ENCODE data around the gene CTCFL.

Gene CTCFL

DNA sequence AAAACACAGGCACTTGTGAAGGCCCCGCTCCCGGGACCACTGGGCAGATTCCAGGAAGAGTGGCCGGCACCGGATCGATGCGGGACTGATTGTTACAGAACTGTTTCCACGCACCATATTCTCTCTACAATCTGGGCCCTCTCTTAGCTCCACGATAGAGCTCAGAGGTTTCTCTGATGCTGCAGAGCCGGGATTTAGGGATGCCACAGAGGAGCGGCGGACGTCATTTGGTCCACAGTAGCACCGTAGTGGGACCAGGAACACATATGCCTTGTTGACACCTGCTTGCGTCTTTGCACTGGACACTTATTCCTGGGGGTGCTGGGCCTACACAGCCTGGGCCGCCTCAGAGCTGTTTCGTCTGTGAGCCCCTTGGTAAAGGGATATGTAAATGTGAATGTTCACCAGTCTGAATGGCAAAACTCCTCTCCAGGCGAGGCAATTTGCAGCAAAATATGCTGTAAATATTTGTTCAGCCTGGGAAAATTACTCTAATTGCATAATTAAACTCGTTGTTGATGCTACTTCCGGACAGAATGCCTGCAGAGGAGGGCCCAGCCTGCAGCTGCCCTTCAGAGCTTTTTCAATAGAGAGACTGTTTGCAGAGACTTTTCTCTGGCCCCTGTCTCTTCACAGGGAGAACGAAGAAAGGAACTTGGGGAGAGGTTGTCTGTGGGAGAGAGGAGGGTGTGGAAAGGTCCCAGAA lies 45.4 kb upstream of the CTCFL start:
- in situ Hi-C loops (cut with MboI; ENCODE audit: low sequenced_read_pairs, unreplicated experiment): no loop called here
- no peak for DNase-seq (ENCODE audit: low spot score)
- TF ChIP-seq, protein P1, sequence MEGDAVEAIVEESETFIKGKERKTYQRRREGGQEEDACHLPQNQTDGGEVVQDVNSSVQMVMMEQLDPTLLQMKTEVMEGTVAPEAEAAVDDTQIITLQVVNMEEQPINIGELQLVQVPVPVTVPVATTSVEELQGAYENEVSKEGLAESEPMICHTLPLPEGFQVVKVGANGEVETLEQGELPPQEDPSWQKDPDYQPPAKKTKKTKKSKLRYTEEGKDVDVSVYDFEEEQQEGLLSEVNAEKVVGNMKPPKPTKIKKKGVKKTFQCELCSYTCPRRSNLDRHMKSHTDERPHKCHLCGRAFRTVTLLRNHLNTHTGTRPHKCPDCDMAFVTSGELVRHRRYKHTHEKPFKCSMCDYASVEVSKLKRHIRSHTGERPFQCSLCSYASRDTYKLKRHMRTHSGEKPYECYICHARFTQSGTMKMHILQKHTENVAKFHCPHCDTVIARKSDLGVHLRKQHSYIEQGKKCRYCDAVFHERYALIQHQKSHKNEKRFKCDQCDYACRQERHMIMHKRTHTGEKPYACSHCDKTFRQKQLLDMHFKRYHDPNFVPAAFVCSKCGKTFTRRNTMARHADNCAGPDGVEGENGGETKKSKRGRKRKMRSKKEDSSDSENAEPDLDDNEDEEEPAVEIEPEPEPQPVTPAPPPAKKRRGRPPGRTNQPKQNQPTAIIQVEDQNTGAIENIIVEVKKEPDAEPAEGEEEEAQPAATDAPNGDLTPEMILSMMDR (IDR thresholded peaks at IDR 0.05; ENCODE audit: borderline replicate concordance, control extremely low read depth, extremely low read depth, insufficient read depth, missing control alignments): no peak

GRCh38 chr20:57568960-57569359 lies 44.0 kb upstream of the CTCFL start:
- no peak for DNase-seq (ENCODE audit: low spot score)
- TF ChIP-seq, protein P1 (IDR thresholded peaks at IDR 0.05; ENCODE audit: borderline replicate concordance, control extremely low read depth, extremely low read depth, insufficient read depth, missing control alignments): no peak
- in situ Hi-C loops (cut with MboI; ENCODE audit: low sequenced_read_pairs, unreplicated experiment): no loop called here

DNA sequence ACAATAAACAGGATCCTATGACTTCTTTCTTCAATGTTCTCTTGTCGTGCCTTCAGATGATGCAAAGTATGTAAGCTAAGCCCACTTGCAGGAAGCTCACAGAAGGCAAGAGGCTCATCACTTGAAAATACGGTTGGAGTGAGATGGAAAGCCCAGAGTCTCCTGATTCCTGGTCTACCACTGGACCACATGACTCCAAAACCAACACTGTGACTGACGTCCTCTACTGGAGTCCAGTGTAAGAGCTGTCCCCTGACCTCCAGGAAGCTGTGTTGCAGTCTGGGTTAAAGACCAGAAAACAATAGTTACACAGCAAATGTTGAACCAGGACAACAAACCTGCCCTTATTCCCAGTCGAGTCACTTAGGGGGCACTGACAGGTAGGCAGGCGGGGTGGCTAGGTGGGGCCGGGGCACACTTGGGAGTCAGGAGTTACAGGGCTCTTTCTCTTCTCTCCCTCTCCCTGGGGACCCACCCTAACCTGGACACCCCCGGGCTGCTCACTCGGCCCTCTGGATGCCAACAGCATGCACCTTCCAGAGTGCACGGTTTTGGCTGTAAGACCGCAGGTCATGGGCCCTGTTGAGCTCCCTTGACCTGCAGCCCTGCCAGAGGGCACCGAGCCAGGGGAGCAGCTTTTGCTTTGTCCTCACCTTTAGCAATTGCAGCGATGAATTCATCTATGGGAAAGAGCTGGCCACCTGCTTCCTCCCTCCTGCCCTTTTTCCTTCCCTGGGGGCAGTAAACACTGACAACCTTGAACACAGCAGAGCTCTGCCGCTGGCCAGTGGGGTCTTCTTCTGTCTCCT lies 43.4 kb upstream of the CTCFL start:
- DNase-seq (ENCODE audit: low spot score): no peak

DNA sequence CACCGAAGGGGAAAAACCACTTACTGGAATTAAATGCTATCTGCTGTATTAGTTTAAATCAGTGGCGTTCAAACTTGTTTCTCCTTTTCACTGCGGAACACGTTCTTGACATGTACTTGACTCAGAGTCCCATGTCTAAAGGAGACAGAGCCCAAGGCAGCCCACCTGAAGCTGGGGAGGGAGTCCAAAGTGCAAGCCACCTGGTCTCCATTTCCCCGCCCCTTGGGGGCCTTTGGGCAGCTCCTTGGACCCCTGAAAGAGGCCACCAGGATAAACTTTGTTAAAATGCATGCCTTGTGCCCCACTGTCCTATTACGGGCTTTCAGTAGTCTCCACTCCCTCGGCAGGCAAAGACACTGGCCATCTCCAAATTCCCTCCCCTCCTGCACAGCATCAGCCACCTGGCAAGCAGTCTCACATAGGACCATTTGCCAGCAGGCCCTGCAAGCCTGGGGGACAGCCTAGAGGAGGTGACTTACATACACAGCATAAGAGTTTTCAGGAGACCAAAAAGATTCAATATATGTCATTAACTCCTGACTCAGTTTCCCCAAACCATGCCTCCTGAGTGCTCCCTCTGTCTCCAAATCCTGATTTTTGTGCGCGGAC lies 42.6 kb upstream of the CTCFL start:
- TF ChIP-seq, protein P1 (IDR thresholded peaks at IDR 0.05; ENCODE audit: borderline replicate concordance, control extremely low read depth, extremely low read depth, insufficient read depth, missing control alignments): no peak
- in situ Hi-C loops (cut with MboI; ENCODE audit: low sequenced_read_pairs, unreplicated experiment): no loop called here
- DNase-seq (ENCODE audit: low spot score): no peak

More for the DNA sequence above, 43.4 kb upstream of the CTCFL start:
- TF ChIP-seq, protein P1 (IDR thresholded peaks at IDR 0.05; ENCODE audit: borderline replicate concordance, control extremely low read depth, extremely low read depth, insufficient read depth, missing control alignments): no peak
- in situ Hi-C loops (cut with MboI; ENCODE audit: low sequenced_read_pairs, unreplicated experiment): no loop called here

DNA sequence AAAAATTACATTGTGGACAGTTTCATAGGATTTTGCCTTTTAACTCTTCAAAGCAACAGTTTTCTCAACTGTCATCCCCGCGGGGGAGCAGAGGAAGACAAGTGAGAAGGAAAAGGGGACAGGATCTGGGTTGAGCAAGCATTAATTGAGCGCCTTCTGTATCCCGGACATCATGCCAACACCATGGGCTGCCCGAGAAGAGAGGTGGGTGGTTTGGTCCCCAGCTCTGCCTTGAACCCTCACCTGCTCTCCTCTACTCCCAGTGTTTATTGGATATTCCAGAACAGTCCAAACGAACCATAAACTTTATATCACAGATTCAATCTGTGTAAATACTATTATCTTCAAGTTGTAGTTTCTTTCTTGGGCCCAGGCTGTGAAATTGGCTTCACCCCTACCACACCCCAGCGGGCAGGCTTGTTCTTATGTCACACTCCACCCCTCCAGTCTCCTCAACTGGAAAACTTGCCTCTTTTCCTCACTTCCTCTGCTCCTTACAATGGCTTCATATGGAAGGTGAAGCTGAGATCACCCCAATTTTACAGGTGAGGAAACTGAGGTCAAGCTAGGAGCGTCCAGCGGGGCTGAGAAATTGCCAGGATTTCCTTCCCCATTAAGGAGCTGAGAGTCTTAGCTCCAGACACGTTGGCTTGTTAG lies 42.0 kb upstream of the CTCFL start:
- TF ChIP-seq, protein P1 (IDR thresholded peaks at IDR 0.05; ENCODE audit: borderline replicate concordance, control extremely low read depth, extremely low read depth, insufficient read depth, missing control alignments): no peak
- in situ Hi-C loops (cut with MboI; ENCODE audit: low sequenced_read_pairs, unreplicated experiment): no loop called here

DNA sequence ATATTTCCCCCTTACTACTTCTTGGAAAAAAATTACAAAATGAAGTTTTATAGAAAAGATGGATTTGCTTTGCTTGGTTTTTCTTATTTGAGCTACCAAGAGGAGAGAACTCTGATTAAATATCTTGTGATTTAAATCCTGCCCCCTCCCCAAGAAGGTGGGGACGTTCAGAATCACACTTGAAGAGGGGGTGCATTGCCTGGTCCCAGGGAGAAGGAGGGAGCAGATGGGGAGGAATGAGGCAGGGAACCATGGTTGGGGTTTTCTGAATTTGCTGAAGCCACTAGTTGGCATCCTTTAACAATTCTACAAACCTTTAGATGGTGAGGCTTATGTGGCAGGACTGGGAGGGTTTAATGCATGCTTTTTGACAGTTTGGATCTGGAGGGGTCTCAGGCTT lies 41.5 kb upstream of the CTCFL start:
- DNase-seq (ENCODE audit: low spot score): no peak
- in situ Hi-C loops (cut with MboI; ENCODE audit: low sequenced_read_pairs, unreplicated experiment): no loop called here
- TF ChIP-seq, protein P1 (IDR thresholded peaks at IDR 0.05; ENCODE audit: borderline replicate concordance, control extremely low read depth, extremely low read depth, insufficient read depth, missing control alignments): no peak

More for the DNA sequence above, 42.0 kb upstream of the CTCFL start:
- DNase-seq (ENCODE audit: low spot score): no peak

Data from GM13976 (cell line).